B cell (primary cell): Measurements from ENCODE around the gene SLC25A25. TPM values are rescaled to one million over a fixed set of nuclear protein-coding genes. Genes with fewer than 3 reads are reported as not detected.

Source experiments
- ATAC-seq: fragments of 200-7000 bp; cut with Tn5 transposase; one replicate; pipeline ENCODE4 v1.10.0; 2021; ENCODE audit warnings: low read depth, mild to moderate bottlenecking, moderate number of reproducible peaks, moderate library complexity
- CTCF ChIA-PET: fragments of 350-600 bp; sonication (Branson Sonifier 250); formaldehyde crosslinking; loops from one replicate; lab custom pipeline; 2021; ENCODE audit warnings: antibody characterized with exemption, inconsistent platforms; lab: Charles Lee
- POLR2A ChIA-PET: fragments of 350-600 bp; sonication (Branson Sonifier 250); formaldehyde crosslinking; loops from one replicate; lab custom pipeline; 2021; ENCODE audit warnings: antibody characterized with exemption; lab: Charles Lee
- DNase-seq: peaks from one replicate; pipeline ENCODE4 v3.0.0; 2013
- H2AFZ ChIP-seq: 2 replicates; pipeline ENCODE4 v1.6.1; 2012; ENCODE audit warnings: mild to moderate bottlenecking, low read depth, low read length; ENCODE audit not compliant: insufficient read depth, poor library complexity, severe bottlenecking
- H3K27ac ChIP-seq, 2 donors: 1 replicate in 1 of 2; 2 replicates in 1 of 2; pipeline ENCODE4 v1.5.1; 2012 to 2013; ENCODE audit warnings: low read length in 2 of 2, mild to moderate bottlenecking in 2 of 2, moderate library complexity in 1 of 2
- H3K27me3 ChIP-seq, 4 experiments: fragments of 200-600 bp in 1 of 4; sonication (generic) in 1 of 4; replicated peaks in 1 of 4; 1 replicate in 2 of 4; 2 replicates in 2 of 4; pipeline versions ENCODE4 v1.6.1 to v1.7.0; 2013 to 2016; ENCODE audit warnings: low read length in 3 of 4, mild to moderate bottlenecking in 2 of 4, mixed read lengths in 1 of 4, moderate library complexity in 1 of 4; ENCODE audit not compliant: insufficient read depth in 4 of 4, control insufficient read depth in 3 of 4; ENCODE audit errors: control extremely low read depth in 1 of 4
- H3K36me3 ChIP-seq, 2 experiments: replicated peaks in 1 of 2; 1 replicate in 1 of 2; 2 replicates in 1 of 2; pipeline versions ENCODE4 v1.6.1 to v1.7.1; 2013; ENCODE audit warnings: low read length in 1 of 2; ENCODE audit not compliant: insufficient read depth in 2 of 2, control insufficient read depth in 1 of 2; ENCODE audit errors: control extremely low read depth in 1 of 2, extremely low read depth in 1 of 2
- H3K4me1 ChIP-seq, 2 donors: fragments of 200-600 bp in 1 of 2; sonication (generic) in 1 of 2; 1 replicate in 1 of 2; 2 replicates in 1 of 2; pipeline versions ENCODE4 v1.5.1 to v1.6.1; 2013 to 2017; ENCODE audit warnings: low read length in 2 of 2; ENCODE audit not compliant: control insufficient read depth in 2 of 2, insufficient read depth in 2 of 2
- H3K4me2 ChIP-seq: replicated peaks from 2 replicates; pipeline ENCODE3; 2012; ENCODE audit warnings: mild to moderate bottlenecking, low read depth, low read length; ENCODE audit not compliant: poor library complexity, severe bottlenecking
- H3K4me3 ChIP-seq, 5 experiments: fragments of 200-600 bp in 1 of 5; sonication (generic) in 1 of 5; 1 replicate in 3 of 5; 2 replicates in 2 of 5; pipeline versions ENCODE4 v1.5.1 to v1.7.0; 2011 to 2016; ENCODE audit warnings: low read length in 4 of 5, mild to moderate bottlenecking in 4 of 5, low read depth in 2 of 5, control low read depth in 1 of 5, moderate library complexity in 1 of 5; ENCODE audit not compliant: insufficient read depth in 1 of 5; ENCODE audit errors: control extremely low read depth in 1 of 5, extremely low read depth in 1 of 5
- H3K79me2 ChIP-seq: fragments of 200-600 bp; sonication (generic); one replicate; pipeline ENCODE4 v1.6.0; 2016; ENCODE audit warnings: low read length; ENCODE audit not compliant: control insufficient read depth, insufficient read depth
- H3K9ac ChIP-seq: fragments of 200-600 bp; sonication (generic); 2 replicates; pipeline ENCODE4 v1.6.1; 2017; ENCODE audit warnings: mild to moderate bottlenecking, low read length, moderate library complexity
- H3K9me3 ChIP-seq, 3 donors: one replicate each; pipeline versions ENCODE4 v1.6.1 to v1.7.1; 2013; ENCODE audit warnings: low read length in 2 of 3; ENCODE audit not compliant: control insufficient read depth in 2 of 3, insufficient read depth in 1 of 3; ENCODE audit errors: control extremely low read depth in 1 of 3
- H4K20me1 ChIP-seq: 2 replicates; pipeline ENCODE4 v1.6.0; 2012; ENCODE audit warnings: mild to moderate bottlenecking, low read length; ENCODE audit not compliant: insufficient read depth, control insufficient read depth, poor library complexity, severe bottlenecking
- H3K27ac Mint-ChIP-seq: one replicate; pipeline ENCODE4 v1.8.0; 2021; ENCODE audit warnings: mixed read lengths
- H3K27me3 Mint-ChIP-seq: one replicate; pipeline ENCODE4 v1.8.0; 2021; ENCODE audit warnings: mixed read lengths
- H3K4me1 Mint-ChIP-seq: one replicate; pipeline ENCODE4 v1.8.0; 2021; ENCODE audit warnings: mixed read lengths
- H3K4me3 Mint-ChIP-seq: one replicate; pipeline ENCODE4 v1.8.0; 2021; ENCODE audit warnings: mixed read lengths
- H3K9me3 Mint-ChIP-seq: one replicate; pipeline ENCODE4 v1.8.0; 2022; ENCODE audit warnings: mixed read lengths; ENCODE audit not compliant: insufficient read depth
- CTCF ChIP-seq: fragments of 200-600 bp; IDR thresholded peaks from one replicate; pipeline ENCODE4 v1.8.0; 2022; ENCODE audit warnings: antibody characterized with exemption, mild to moderate bottlenecking
- EZH2 ChIP-seq: IDR thresholded peaks from 2 replicates; pipeline ENCODE4 v1.6.1; 2012; ENCODE audit warnings: borderline replicate concordance, low read depth, mild to moderate bottlenecking, moderate library complexity, low read length; ENCODE audit not compliant: insufficient read depth, poor library complexity, severe bottlenecking
- WGBS: methylation state at CpG from one replicate; pipeline ENCODE4 v1.1.5; 2013; ENCODE audit warnings: missing lambda C conversion rate; ENCODE audit not compliant: insufficient coverage; 5-methylcytosine and 5-hydroxymethylcytosine counted together
- intact Hi-C: fragments of 100-400 bp; cut with micrococcal nuclease; formaldehyde crosslinking; loops from one replicate; pipeline ENCODE4 v1.10.0; 2022
- polyA plus RNA-seq: library from polyadenylated mRNA; depleted of rRNA; stranded (reverse); fragments of >200 nt; gene quantifications from 2 replicates; pipeline ENCODE4 v1.2.3, GENCODE V29; 2012
- total RNA-seq, 2 donors: library from RNA; stranded (reverse); fragments of 120-200 nt in 1 of 2; gene quantifications; 1 replicate in 1 of 2; 2 replicates in 1 of 2; pipeline versions ENCODE4 v1.2.3 to v1.2.4, GENCODE V29; 2013 to 2022

SLC25A25 gene
- total and polyA plus RNA-seq, 2 donors (not counting 1 experiment from before 2014, with no cell fraction given), result 12.1 to 18.6 TPM

- no peak overlapping the region for H3K9ac ChIP-seq
- peaks cover 4% of the 10 kb centered on the region for H3K4me1 Mint-ChIP-seq
- CTCF ChIA-PET, result interaction anchor here (1.1 to 1.4 kb wide), 3 partner anchors 11 to 159 kb away, joined by 3 to 5 read pairs (median 4); no protein-coding TSS in a partner anchor
These were observed 35.0 kb downstream of the SLC25A25 start for GRCh38 chr9:128102861-128103588.

More at GRCh38 chr9:128102861-128103588, 35.0 kb downstream of the SLC25A25 start:
- no peak overlapping the region for H3K27ac Mint-ChIP-seq
- Histone ChIP-seq H3K27ac (no peak overlapping the region), H3K4me3 (no peak overlapping the region), H3K27me3 (no peaks in the 10 kb centered on the region), H3K9me3 (no peaks in the 10 kb centered on the region), H2AFZ (no peak overlapping the region), H3K79me2 (peaks cover 52% of the 10 kb centered on the region), H3K4me2 (no peak overlapping the region), H3K36me3 (peaks cover 5 to 61% of the 10 kb centered on the region in 2 experiments), H3K4me1 (peaks cover 0 to 7% of the 10 kb centered on the region in 2 donors), H4K20me1 (peaks cover 60% of the 10 kb centered on the region)
- no peak overlapping the region for H3K4me3 Mint-ChIP-seq
- POLR2A ChIA-PET, result interaction anchor here (0.6 kb wide), 1 partner anchor 186 kb away, joined by 4 read pairs; the partner anchor contains the start of gene ST6GALNAC4
- 96% methylated on average over 22 of the region's 23 CpGs for WGBS
- intact Hi-C loops, result no loop called here
- DNase-seq, result no peak
- no peak for ATAC-seq
- H3K9me3 Mint-ChIP-seq, result no peaks in the 10 kb centered on the region
- TF ChIP-seq EZH2 (no peak), CTCF (no peak)
- H3K27me3 Mint-ChIP-seq, result no peaks in the 10 kb centered on the region
